MCF 10A (cell line): ENCODE results near the gene FAAP20. TPM values are rescaled to one million over a fixed set of nuclear protein-coding genes. Genes with fewer than 3 reads are reported as not detected.

ENCODE experiments used
- BruUV-seq: library from RNA; stranded (reverse); fragments of 400-500 nt; replicated peaks from 2 replicates; lab custom pipeline; 2021; lab: Mats Ljungman, UMichigan
- CTCF ChIA-PET: fragments of 300-600 bp; sonication (Branson Sonifier 250); formaldehyde crosslinking; extraction: SDS; loops from one replicate; lab custom pipeline; 2021; ENCODE audit warnings: antibody characterized with exemption, inconsistent platforms; lab: Yijun Ruan, JAX
- POLR2A ChIA-PET: fragments of 300-600, 350-650 bp; sonication (Branson Sonifier 250); formaldehyde crosslinking; extraction: SDS; loops from one replicate; lab custom pipeline; 2020; ENCODE audit warnings: antibody characterized with exemption, inconsistent platforms; lab: Yijun Ruan, JAX
- DNase-seq: peaks from one replicate; pipeline ENCODE4 v3.0.0-alpha.2; 2018; ENCODE audit not compliant: unreplicated experiment
- H3K27ac Mint-ChIP-seq: one replicate; pipeline ENCODE4 v1.8.0; 2022; ENCODE audit warnings: mild to moderate bottlenecking, low read depth, mixed read lengths; ENCODE audit not compliant: unreplicated experiment
- H3K27me3 Mint-ChIP-seq: one replicate; pipeline ENCODE4 v1.8.0; 2022; ENCODE audit warnings: mixed read lengths; ENCODE audit not compliant: insufficient read depth, unreplicated experiment
- H3K36me3 Mint-ChIP-seq: one replicate; pipeline ENCODE4 v1.8.0; 2022; ENCODE audit warnings: mild to moderate bottlenecking, moderate library complexity, mixed read lengths; ENCODE audit not compliant: insufficient read depth, unreplicated experiment
- H3K4me1 Mint-ChIP-seq: one replicate; pipeline ENCODE4 v1.8.0; 2022; ENCODE audit warnings: mixed read lengths; ENCODE audit not compliant: insufficient read depth, unreplicated experiment
- H3K4me3 Mint-ChIP-seq: one replicate; pipeline ENCODE4 v1.8.0; 2022; ENCODE audit warnings: mild to moderate bottlenecking, moderate library complexity, mixed read lengths; ENCODE audit not compliant: unreplicated experiment
- H3K9me3 Mint-ChIP-seq: one replicate; pipeline ENCODE4 v1.8.0; 2022; ENCODE audit warnings: mixed read lengths; ENCODE audit not compliant: unreplicated experiment
- CTCF ChIP-seq: fragments of 200-600 bp; IDR thresholded peaks from one replicate; pipeline ENCODE4 v1.8.0; 2022; ENCODE audit warnings: antibody characterized with exemption, mild to moderate bottlenecking; ENCODE audit not compliant: unreplicated experiment
- intact Hi-C: fragments of 100-400 bp; cut with micrococcal nuclease; formaldehyde crosslinking; loops from 2 replicates; pipeline ENCODE4 v1.14.1; 2022
- total RNA-seq: library from RNA; stranded (reverse); gene quantifications from 2 replicates; pipeline ENCODE4 v1.2.3, GENCODE V29; 2022

The FAAP20 gene
- total RNA-seq, 1 experiment from 2014 or later, result 75.9 TPM

- CTCF ChIA-PET, result interaction anchor here (0.7 to 1.0 kb wide), 2 partner anchors 43 to 121 kb away, joined by 3 read pairs; no protein-coding TSS in a partner anchor
- Mint-ChIP-seq H3K9me3 (no peaks in the 10 kb centered on the region), H3K4me3 (no peak overlapping the region), H3K27ac (no peak overlapping the region), H3K4me1 (no peaks in the 10 kb centered on the region), H3K27me3 (no peaks in the 10 kb centered on the region), H3K36me3 (peaks cover 20% of the 10 kb centered on the region)
- TF ChIP-seq CTCF, result no peak
- intact Hi-C loops, result no loop called here
- POLR2A ChIA-PET, result no interaction called here
- BruUV-seq, result no TSS peak
- DNase-seq, result no peak
Observed at GRCh38 chr1:2168090-2168489, 26.5 kb downstream of the FAAP20 start.

- no peaks in the 10 kb centered on the region for H3K4me1 Mint-ChIP-seq
- H3K27ac Mint-ChIP-seq, result no peak overlapping the region
- H3K36me3 Mint-ChIP-seq, result peaks cover 15% of the 10 kb centered on the region
- ChIA-PET POLR2A (no interaction called here), CTCF (no interaction called here)
- no peaks in the 10 kb centered on the region for H3K9me3 Mint-ChIP-seq
- no TSS peak for BruUV-seq
- DNase-seq, result no peak
- H3K27me3 Mint-ChIP-seq, result no peaks in the 10 kb centered on the region
- intact Hi-C loops, result no loop called here
- no peak for TF ChIP-seq CTCF
- H3K4me3 Mint-ChIP-seq, result no peak overlapping the region
Observed at GRCh38 chr1:2166695-2167094, 27.9 kb downstream of the FAAP20 start.

GRCh38 chr1:2166254-2166653 lies 28.3 kb downstream of the FAAP20 start:
- H3K4me3 Mint-ChIP-seq, result no peak overlapping the region
- no TSS peak for BruUV-seq
- no peak overlapping the region for H3K27ac Mint-ChIP-seq
- TF ChIP-seq CTCF, result no peak
- CTCF ChIA-PET, result interaction anchor here (1.0 to 4.6 kb wide), 2 partner anchors 8 to 212 kb away, joined by 3 to 35 read pairs; no protein-coding TSS in a partner anchor
- no peak for DNase-seq
- H3K4me1 Mint-ChIP-seq, result no peaks in the 10 kb centered on the region
- peaks cover 15% of the 10 kb centered on the region for H3K36me3 Mint-ChIP-seq
- no peaks in the 10 kb centered on the region for H3K9me3 Mint-ChIP-seq
- H3K27me3 Mint-ChIP-seq, result no peaks in the 10 kb centered on the region
- intact Hi-C loops, result no loop called here
- POLR2A ChIA-PET, result no interaction called here

GRCh38 chr1:2165646-2166045 lies 28.9 kb downstream of the FAAP20 start:
- ChIA-PET POLR2A (no interaction called here), CTCF (interaction anchor here (1.0 to 4.6 kb wide), 2 partner anchors 9 to 212 kb away, joined by 3 to 35 read pairs; no protein-coding TSS in a partner anchor)
- no peak overlapping the region for H3K4me3 Mint-ChIP-seq
- no peaks in the 10 kb centered on the region for H3K27me3 Mint-ChIP-seq
- H3K36me3 Mint-ChIP-seq, result peaks cover 15% of the 10 kb centered on the region
- no peaks in the 10 kb centered on the region for H3K9me3 Mint-ChIP-seq
- DNase-seq, result no peak
- TF ChIP-seq CTCF, result no peak
- intact Hi-C loops, result no loop called here
- H3K27ac Mint-ChIP-seq, result no peak overlapping the region
- no peaks in the 10 kb centered on the region for H3K4me1 Mint-ChIP-seq
- BruUV-seq, result no TSS peak
